IMR-90 (cell line): ENCODE measurements around the gene ADGRF3. TPM values are rescaled to one million over a fixed set of nuclear protein-coding genes. Genes with fewer than 3 reads are reported as not detected.

Experiments used
- ATAC-seq: fragments of 200-7000 bp; cut with Tn5 transposase; 2 replicates; pipeline ENCODE4 v1.9.1; 2020; ENCODE audit warnings: low read depth, mild to moderate bottlenecking, moderate library complexity
- BruUV-seq: library from RNA; stranded (reverse); fragments of 400-500 nt; replicated peaks from 2 replicates; lab custom pipeline; 2021; lab: Mats Ljungman, UMichigan
- CTCF ChIA-PET: fragments of 300-600 bp; formaldehyde crosslinking; extraction: SDS; loops from one replicate; lab custom pipeline; 2021; ENCODE audit warnings: antibody characterized with exemption; lab: Yijun Ruan, JAX
- POLR2A ChIA-PET: fragments of 300-600 bp; sonication (Branson Sonifier 250); formaldehyde crosslinking; loops from one replicate; lab custom pipeline; 2022; ENCODE audit warnings: antibody characterized with exemption; ENCODE audit not compliant: unreplicated experiment; lab: Charles Lee
- DNase-seq: peaks from one replicate; pipeline ENCODE4 v3.0.0; 2013
- H2AFZ ChIP-seq: replicated peaks from 2 replicates; pipeline ENCODE3; 2013; ENCODE audit warnings: low read length, mild to moderate bottlenecking; ENCODE audit not compliant: poor library complexity
- H2AK5ac ChIP-seq: 2 replicates; pipeline ENCODE4 v1.6.1; 2013; ENCODE audit warnings: low read depth, low read length, inconsistent platforms
- H2AK9ac ChIP-seq: replicated peaks from 2 replicates; pipeline ENCODE3; 2013; ENCODE audit warnings: mild to moderate bottlenecking, low read depth, low read length, moderate library complexity; ENCODE audit not compliant: poor library complexity
- H2BK120ac ChIP-seq: 2 replicates; pipeline ENCODE4 v1.6.1; 2013; ENCODE audit warnings: low read depth, low read length, inconsistent platforms
- H2BK15ac ChIP-seq: 3 replicates; pipeline ENCODE4 v1.6.1; 2013; ENCODE audit warnings: low read depth, low read length, inconsistent platforms
- H2BK20ac ChIP-seq: 2 replicates; pipeline ENCODE4 v1.6.1; 2013; ENCODE audit warnings: low read depth, mild to moderate bottlenecking, inconsistent platforms, low read length, moderate library complexity
- H2BK5ac ChIP-seq: 2 replicates; pipeline ENCODE4 v1.6.1; 2013; ENCODE audit warnings: mild to moderate bottlenecking, low read depth, low read length, inconsistent platforms; ENCODE audit not compliant: poor library complexity, severe bottlenecking
- H3K14ac ChIP-seq: replicated peaks from 2 replicates; pipeline ENCODE4 v1.6.1; 2013; ENCODE audit warnings: low read depth, low read length, inconsistent platforms
- H3K18ac ChIP-seq: 2 replicates; pipeline ENCODE4 v1.6.1; 2013; ENCODE audit warnings: low read depth, low read length, control low read depth
- H3K23ac ChIP-seq: 2 replicates; pipeline ENCODE4 v1.6.1; 2013; ENCODE audit warnings: low read depth, low read length, inconsistent platforms
- H3K27ac ChIP-seq: 2 replicates; pipeline ENCODE4 v1.5.1; 2013; ENCODE audit warnings: mild to moderate bottlenecking, control low read depth, low read length; ENCODE audit not compliant: insufficient read depth
- H3K27me3 ChIP-seq: 2 replicates; pipeline ENCODE4 v1.6.1; 2013; ENCODE audit warnings: low read length; ENCODE audit not compliant: control insufficient read depth, insufficient read depth
- H3K36me3 ChIP-seq: 2 replicates; pipeline ENCODE4 v1.6.1; 2013; ENCODE audit warnings: low read length, mixed read lengths; ENCODE audit not compliant: control insufficient read depth, insufficient read depth
- H3K4ac ChIP-seq: 2 replicates; pipeline ENCODE4 v1.6.1; 2013; ENCODE audit warnings: low read depth, low read length, inconsistent platforms
- H3K4me1 ChIP-seq: 2 replicates; pipeline ENCODE4 v1.6.1; 2013; ENCODE audit warnings: low read length, mixed read lengths; ENCODE audit not compliant: control insufficient read depth, insufficient read depth
- H3K4me2 ChIP-seq: 2 replicates; pipeline ENCODE4 v1.6.1; 2013; ENCODE audit warnings: low read depth, mild to moderate bottlenecking, control low read depth, low read length, moderate library complexity
- H3K4me3 ChIP-seq: 2 replicates; pipeline ENCODE4 v1.5.1; 2013; ENCODE audit warnings: low read depth, mild to moderate bottlenecking, control low read depth, low read length, moderate library complexity; ENCODE audit not compliant: insufficient read depth
- H3K56ac ChIP-seq: 2 replicates; pipeline ENCODE4 v1.6.1; 2013; ENCODE audit warnings: low read length, inconsistent platforms; ENCODE audit not compliant: insufficient read depth; ENCODE audit errors: extremely low read depth
- H3K79me1 ChIP-seq, 2 experiments: 2 replicates each; pipeline ENCODE4 v1.6.1; 2013; ENCODE audit warnings: low read length in 2 of 2, inconsistent platforms in 1 of 2, low read depth in 1 of 2
- H3K9ac ChIP-seq: 2 replicates; pipeline ENCODE4 v1.6.1; 2013; ENCODE audit warnings: low read depth, low read length, control low read depth
- H3K9me1 ChIP-seq: 2 replicates; pipeline ENCODE4 v1.6.1; 2013; ENCODE audit warnings: low read length, inconsistent platforms; ENCODE audit not compliant: insufficient read depth
- H3K9me3 ChIP-seq: 2 replicates; pipeline ENCODE4 v1.6.1; 2013; ENCODE audit warnings: low read length; ENCODE audit not compliant: control insufficient read depth, insufficient read depth
- H4K20me1 ChIP-seq: 2 replicates; pipeline ENCODE4 v1.6.1; 2013; ENCODE audit warnings: low read length, inconsistent platforms; ENCODE audit not compliant: insufficient read depth
- H4K5ac ChIP-seq: 2 replicates; pipeline ENCODE4 v1.6.1; 2013; ENCODE audit warnings: mild to moderate bottlenecking, low read depth, low read length, control low read depth
- H4K8ac ChIP-seq, 2 experiments: 2 replicates each; pipeline ENCODE4 v1.6.1; 2013; ENCODE audit warnings: low read depth in 2 of 2, low read length in 2 of 2, control low read depth in 1 of 2, inconsistent platforms in 1 of 2
- H4K91ac ChIP-seq: 2 replicates; pipeline ENCODE4 v1.6.1; 2013; ENCODE audit warnings: low read depth, low read length, inconsistent platforms; ENCODE audit not compliant: insufficient read depth
- BHLHE40 ChIP-seq: fragments of 150-350 bp; IDR thresholded peaks from 2 replicates; pipeline ENCODE4 v1.6.1; 2016; ENCODE audit warnings: mild to moderate bottlenecking, low read depth, low read length
- CHD1 ChIP-seq: IDR thresholded peaks from 2 replicates; pipeline ENCODE4 v1.6.1; 2012; ENCODE audit warnings: low read depth, low read length, improper control_type of control experiment
- ELK1 ChIP-seq: fragments of 150-350 bp; IDR thresholded peaks from 2 replicates; pipeline ENCODE4 v1.6.1; 2016; ENCODE audit warnings: low read depth, mild to moderate bottlenecking, low read length, moderate library complexity, borderline replicate concordance
- MXI1 ChIP-seq: IDR thresholded peaks from 2 replicates; pipeline ENCODE4 v1.6.1; 2012; ENCODE audit warnings: low read depth, mild to moderate bottlenecking, low read length, moderate library complexity, borderline replicate concordance
- WGBS, 2 experiments: methylation state at CpG; one replicate each; pipeline versions ENCODE4 v1.1.5 to v1.1.7; 2013; ENCODE audit warnings: missing lambda C conversion rate in 2 of 2; ENCODE audit not compliant: insufficient read length in 1 of 2; ENCODE audit errors: extremely low coverage in 2 of 2; 5-methylcytosine and 5-hydroxymethylcytosine counted together
- dilution Hi-C: fragments of 300-500 bp; cut with HindIII; formaldehyde crosslinking; loops from one replicate; pipeline ENCODE4 v1.14.3; 2018; ENCODE audit warnings: low sequenced_read_pairs; ENCODE audit not compliant: unreplicated experiment
- in situ Hi-C: fragments of 300-500 bp; cut with MboI; formaldehyde crosslinking; loops from 3 replicates; pipeline ENCODE4 v1.14.3; 2019; ENCODE audit warnings: low sequenced_read_pairs, inconsistent platforms, mixed read lengths
- intact Hi-C: fragments of 100-400 bp; cut with micrococcal nuclease; formaldehyde crosslinking; loops from 2 replicates; pipeline ENCODE4 v1.10.0; 2022
- polyA plus RNA-seq, 3 experiments: library from polyadenylated mRNA; depleted of rRNA; stranded (reverse); fragments of >200 nt; gene quantifications; 2 replicates each; pipeline ENCODE4 v1.2.3, GENCODE V29; 2012; ENCODE audit warnings: low replicate concordance in 1 of 3
- total RNA-seq: library from RNA; depleted of rRNA; stranded (reverse); fragments of >200 nt; gene quantifications from 2 replicates; pipeline ENCODE4 v1.2.3, GENCODE V29; 2012

ADGRF3 gene
- total and polyA plus RNA-seq, 2 of the 4 experiments (the other 2 are of a cell fraction), result 0.15 TPM; not detected in 1

DNA sequence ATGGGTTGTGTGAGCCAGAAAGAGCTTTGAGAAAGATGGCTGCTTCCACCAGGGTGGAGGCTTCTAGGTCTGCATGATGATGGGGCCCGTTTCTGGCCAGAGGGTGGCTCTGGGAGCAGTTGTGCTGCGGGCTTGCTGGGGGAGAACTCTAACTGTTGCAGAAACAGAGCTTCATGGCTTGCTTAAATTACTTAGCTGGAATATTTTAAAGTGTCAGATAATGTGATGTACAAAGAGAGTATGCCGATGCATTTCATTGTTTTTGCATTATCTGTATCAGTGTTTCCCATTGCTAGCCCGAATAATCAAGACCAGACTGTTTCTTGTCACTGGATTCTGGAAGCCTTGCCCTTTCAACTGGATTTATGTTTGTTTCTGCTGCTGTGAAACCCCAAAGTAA lies 48.8 kb upstream of the ADGRF3 start (continued):
- TF ChIP-seq ELK1 (no peak), CHD1 (no peak)

- Histone ChIP-seq H3K27me3 (no peaks in the 10 kb centered on the region), H2AFZ (no peak overlapping the region), H2BK20ac (no peak overlapping the region), H2AK9ac (no peak overlapping the region), H3K56ac (no peak overlapping the region), H3K4me2 (no peak overlapping the region), H3K9me1 (peaks cover 2% of the 10 kb centered on the region; the same call in 1 of the 2 replicates), H3K18ac (no peak overlapping the region), H2AK5ac (no peak overlapping the region), H3K9ac (no peak overlapping the region), H3K4me1 (no peaks in the 10 kb centered on the region), H3K14ac (no peak overlapping the region), H3K36me3 (peaks cover 6% of the 10 kb centered on the region; the same call in 1 of the 2 replicates), H3K79me1 (no peaks in the 10 kb centered on the region), H2BK15ac (no peak overlapping the region), H4K91ac (no peak overlapping the region), H3K23ac (no peak overlapping the region), H4K20me1 (no peaks in the 10 kb centered on the region; the same call in 1 of the 2 replicates), H2BK120ac (no peak overlapping the region), H3K4ac (no peak overlapping the region), H3K4me3 (no peak overlapping the region), H4K5ac (no peak overlapping the region), H4K8ac (no peak overlapping the region), H3K27ac (no peak overlapping the region), H3K9me3 (no peaks in the 10 kb centered on the region), H2BK5ac (no peak overlapping the region)
- dilution Hi-C loops (no loop called here), intact Hi-C loops (no loop called here), in situ Hi-C loops (no loop called here)
- WGBS, 2 experiments, result no CpG with 5 or more reads among the region's 4 CpGs
- ATAC-seq, result no peak
- POLR2A ChIA-PET, result no interaction called here
- peak; percentile 12 for DNase-seq
- no peak for TF ChIP-seq BHLHE40
- TF ChIP-seq ELK1, result no peak
- TF ChIP-seq MXI1, result no peak
- no peak for TF ChIP-seq CHD1
- CTCF ChIA-PET, result interaction anchor here (0.6 kb wide), 1 partner anchor 197 kb away, joined by 3 read pairs; no protein-coding TSS in a partner anchor
- BruUV-seq, result no TSS peak
These were observed 48.1 kb upstream of the ADGRF3 start for GRCh38 chr2:26394694-26395093.
